Endothelial cell of umbilical vein (primary cell): ENCODE data around the gene CD47. TPM values are rescaled to one million over a fixed set of nuclear protein-coding genes. Genes with fewer than 3 reads are reported as not detected.
A peak's percentile ranks its signal among the peaks of the same experiment; 100 is the strongest.

Experiments
- BruUV-seq: library from RNA; stranded (reverse); fragments of 400-500 nt; replicated peaks from 2 replicates; lab custom pipeline; 2021; lab: Mats Ljungman, UMichigan
- CTCF ChIA-PET: fragments of 300-600, 350-600 bp; sonication (Branson Sonifier 250); formaldehyde crosslinking; loops from one replicate; lab custom pipeline; 2021; ENCODE audit warnings: antibody characterized with exemption, inconsistent platforms; lab: Charles Lee
- POLR2A ChIA-PET: fragments of 300-600, 350-600 bp; sonication (Branson Sonifier 250); formaldehyde crosslinking; loops from one replicate; lab custom pipeline; 2021; ENCODE audit warnings: antibody characterized with exemption, inconsistent platforms; lab: Charles Lee
- DNase-seq: peaks from one replicate; pipeline ENCODE4 v3.0.0-alpha.2; 2011; ENCODE audit warnings: low read depth, low spot score
- FAIRE-seq: peaks from 2 replicates; lab custom pipeline; 2011; peaks lifted over from hg19 to GRCh38; lab: Jason Lieb, UNC
- H2AFZ ChIP-seq: 2 replicates; pipeline ENCODE4 v1.6.0; 2012; ENCODE audit warnings: low read depth, low read length, control low read depth, inconsistent platforms
- H3K27ac ChIP-seq: 2 replicates; pipeline ENCODE4 v1.5.1; 2011; ENCODE audit warnings: low read depth, mild to moderate bottlenecking, control low read depth, low read length, moderate library complexity; ENCODE audit not compliant: insufficient read depth
- H3K27me3 ChIP-seq, 2 experiments: 2 replicates each; pipeline versions ENCODE4 v1.6.0 to v1.6.1; 2011; ENCODE audit warnings: low read length in 2 of 2, mixed read lengths in 1 of 2; ENCODE audit not compliant: control insufficient read depth in 2 of 2, insufficient read depth in 2 of 2
- H3K36me3 ChIP-seq, 2 experiments: 2 replicates in 1 of 2; 3 replicates in 1 of 2; pipeline ENCODE4 v1.5.1; 2011; ENCODE audit warnings: low read length in 2 of 2, mild to moderate bottlenecking in 1 of 2, moderate library complexity in 1 of 2; ENCODE audit not compliant: control insufficient read depth in 2 of 2, insufficient read depth in 2 of 2; ENCODE audit errors: extremely low read depth in 1 of 2
- H3K4me1 ChIP-seq: 3 replicates; pipeline ENCODE4 v1.5.1; 2011; ENCODE audit warnings: mild to moderate bottlenecking, low read length; ENCODE audit not compliant: control insufficient read depth, insufficient read depth; ENCODE audit errors: extremely low read depth
- H3K4me2 ChIP-seq: 2 replicates; pipeline ENCODE4 v1.6.1; 2011; ENCODE audit warnings: low read length, control low read depth, mixed read lengths; ENCODE audit not compliant: insufficient read depth
- H3K4me3 ChIP-seq, 3 experiments: fragments of 200-600 bp in 1 of 3; sonication (generic), shearing (Covaris generic) in 1 of 3; replicated peaks in 1 of 3; 2 replicates each; pipeline ENCODE4 v1.5.1; 2011 to 2016; ENCODE audit warnings: control low read depth in 3 of 3, low read length in 3 of 3, mild to moderate bottlenecking in 2 of 3, inconsistent platforms in 1 of 3, low read depth in 1 of 3, moderate library complexity in 1 of 3; ENCODE audit not compliant: insufficient read depth in 1 of 3
- H3K79me2 ChIP-seq: 2 replicates; pipeline ENCODE4 v1.6.0; 2012; ENCODE audit warnings: low read length, inconsistent platforms; ENCODE audit not compliant: control insufficient read depth, insufficient read depth
- H3K9ac ChIP-seq: replicated peaks from 2 replicates; pipeline ENCODE3; 2011; ENCODE audit warnings: low read length, control low read depth; ENCODE audit not compliant: insufficient read depth; ENCODE audit errors: extremely low read depth
- H3K9me1 ChIP-seq: replicated peaks from 3 replicates; pipeline ENCODE4 v1.6.0; 2011; ENCODE audit warnings: mild to moderate bottlenecking, low read length; ENCODE audit not compliant: control insufficient read depth, insufficient read depth; ENCODE audit errors: extremely low read depth
- H3K9me3 ChIP-seq: replicated peaks from 2 replicates; pipeline ENCODE4 v1.5.1; 2012; ENCODE audit warnings: low read length, inconsistent platforms; ENCODE audit not compliant: control insufficient read depth, insufficient read depth
- H4K20me1 ChIP-seq: replicated peaks from 2 replicates; pipeline ENCODE3; 2011; ENCODE audit warnings: mild to moderate bottlenecking, low read length; ENCODE audit not compliant: control insufficient read depth, insufficient read depth; ENCODE audit errors: extremely low read depth
- CTCF ChIP-seq, 2 donors: IDR thresholded peaks; 1 replicate in 1 of 2; 2 replicates in 1 of 2; pipeline ENCODE4 v1.5.1; 2011; ENCODE audit warnings: low read length in 2 of 2, mild to moderate bottlenecking in 2 of 2, moderate library complexity in 2 of 2, control low read depth in 1 of 2, inconsistent platforms in 1 of 2, low read depth in 1 of 2; ENCODE audit not compliant: insufficient read depth in 1 of 2; ENCODE audit errors: extremely low read depth in 1 of 2
- EZH2 ChIP-seq: IDR thresholded peaks from 2 replicates; pipeline ENCODE4 v1.6.1; 2012; ENCODE audit warnings: borderline replicate concordance, low read depth, mild to moderate bottlenecking, moderate library complexity, low read length, inconsistent platforms; ENCODE audit not compliant: severe bottlenecking
- FOS ChIP-seq: IDR thresholded peaks from 2 replicates; pipeline ENCODE4 v1.6.1; 2011; ENCODE audit warnings: mild to moderate bottlenecking, low read length, moderate library complexity, borderline replicate concordance; ENCODE audit not compliant: insufficient read depth
- GATA2 ChIP-seq: IDR thresholded peaks from 2 replicates; pipeline ENCODE4 v1.7.0; 2011; ENCODE audit warnings: low read depth, mild to moderate bottlenecking, moderate library complexity, mixed read lengths, low read length; ENCODE audit not compliant: insufficient read length, insufficient read depth
- JUN ChIP-seq: IDR thresholded peaks from 2 replicates; pipeline ENCODE4 v1.6.1; 2011; ENCODE audit warnings: borderline replicate concordance, low read depth; ENCODE audit not compliant: insufficient read length, insufficient read depth
- MAX ChIP-seq: IDR thresholded peaks from 2 replicates; pipeline ENCODE4 v1.6.1; 2011; ENCODE audit not compliant: insufficient read depth, insufficient read length
- MYC ChIP-seq: IDR thresholded peaks from one replicate; pipeline ENCODE4 v1.6.1; 2011; ENCODE audit warnings: mild to moderate bottlenecking, low read depth, low read length
- POLR2A ChIP-seq: IDR thresholded peaks from 2 replicates; pipeline ENCODE4 v1.6.1; 2012; ENCODE audit warnings: low read depth, mild to moderate bottlenecking, control low read depth, low read length
- POLR2AphosphoS5 ChIP-seq: IDR thresholded peaks from 2 replicates; pipeline ENCODE4 v1.6.1; 2012; ENCODE audit warnings: low read depth, mild to moderate bottlenecking, control low read depth, low read length, moderate library complexity; ENCODE audit not compliant: insufficient read depth
- dilution Hi-C: fragments of 300-500 bp; cut with MboI; formaldehyde crosslinking; loops from one replicate; pipeline ENCODE4 v1.15.0; 2019; ENCODE audit warnings: low sequenced_read_pairs; ENCODE audit not compliant: extremely low pct_ligation_motif_present
- intact Hi-C: fragments of 100-400 bp; cut with micrococcal nuclease; formaldehyde crosslinking; loops from one replicate; pipeline ENCODE4 v1.10.0; 2022
- polyA plus RNA-seq, 4 experiments: library from polyadenylated mRNA; depleted of rRNA in 3 of 4; stranded (reverse) in 3 of 4; unstranded in 1 of 4; fragments of >200 nt; gene quantifications; 2 replicates each; pipeline versions ENCODE4 v1.2.1 to v1.2.3, GENCODE V29; 2011 to 2012; ENCODE audit warnings: missing spikeins in 1 of 4
- total RNA-seq: library from RNA; stranded (reverse); gene quantifications from 2 replicates; pipeline ENCODE4 v1.2.3, GENCODE V29; 2021

Gene CD47
- total and polyA plus RNA-seq, 2 donors (not counting 3 experiments of a cell fraction or from before 2014, with no cell fraction given) = 29.3 to 32.2 TPM

GRCh38 chr3:108133048-108133369, 42.2 kb upstream of the CD47 start:
- dilution Hi-C loops (no loop called here), intact Hi-C loops (no loop called here)
- peak overlapping the region; percentile 53 for H3K4me2 ChIP-seq
- ChIA-PET CTCF (interaction anchor here (0.9 to 1.3 kb wide), 4 partner anchors 74 to 345 kb away, joined by 3 to 6 read pairs (median 3); no protein-coding TSS in a partner anchor), POLR2A (no interaction called here)
- H3K9ac ChIP-seq = no peak overlapping the region
- H3K27ac ChIP-seq = no peak overlapping the region
- H3K9me1 ChIP-seq = no peaks in the 10 kb centered on the region
- H4K20me1 ChIP-seq = no peaks in the 10 kb centered on the region
- no peaks in the 10 kb centered on the region for H3K9me3 ChIP-seq
- H3K79me2 ChIP-seq = no peaks in the 10 kb centered on the region
- FAIRE-seq = no peak
- no TSS peak for BruUV-seq
- H2AFZ ChIP-seq = peak overlapping the region; percentile 19
- peak overlapping the region in 1 of 3 experiments; percentile 19 for H3K4me3 ChIP-seq
- peaks cover 26% of the 10 kb centered on the region for H3K4me1 ChIP-seq
- no peaks in the 10 kb centered on the region for H3K36me3 ChIP-seq
- no peak for TF ChIP-seq MYC
- no peak for TF ChIP-seq GATA2
- no peak for TF ChIP-seq POLR2AphosphoS5
- TF ChIP-seq POLR2A = no peak
- TF ChIP-seq EZH2 = no peak
- no peak for TF ChIP-seq JUN
- TF ChIP-seq CTCF (IDR thresholded peaks at IDR 0.05; ENCODE audit: extremely low read depth in 1 of 2, insufficient read depth in 1 of 2, low read depth in 1 of 2, low read length in 2 of 2) = no peak
- TF ChIP-seq FOS = no peak
- TF ChIP-seq MAX = no peak
- no peaks in the 10 kb centered on the region for H3K27me3 ChIP-seq
- no peak for DNase-seq
